Measurements from ENCODE around the gene FHIT.

Gene FHIT

GRCh38 chr3:60322298-60322856, 928.9 kb downstream of the FHIT start:
- TF ChIP-seq GATA2 (IDR thresholded peaks at IDR 0.05; ENCODE audit: low read depth, low read length) (no peak), GATA3 (IDR thresholded peaks at IDR 0.05; ENCODE audit: low read depth, low read length) (no peak)

GRCh38 chr3:60319179-60319858, 931.9 kb downstream of the FHIT start:
- TF ChIP-seq GATA3 (IDR thresholded peaks at IDR 0.05; ENCODE audit: low read depth, low read length), result no peak
- no peak for TF ChIP-seq GATA2 (IDR thresholded peaks at IDR 0.05; ENCODE audit: low read depth, low read length)

- no peak for TF ChIP-seq GATA3 (IDR thresholded peaks at IDR 0.05; ENCODE audit: low read depth, low read length)
- no peak for TF ChIP-seq GATA2 (IDR thresholded peaks at IDR 0.05; ENCODE audit: low read depth, low read length)
Measured at GRCh38 chr3:60316121-60316797, 935.0 kb downstream of the FHIT start.

- TF ChIP-seq GATA3 (IDR thresholded peaks at IDR 0.05; ENCODE audit: low read depth, low read length) (no peak), GATA2 (IDR thresholded peaks at IDR 0.05; ENCODE audit: low read depth, low read length) (no peak)
Measured at GRCh38 chr3:60313951-60314461, 937.2 kb downstream of the FHIT start.

GRCh38 chr3:60313231-60313798, 937.9 kb downstream of the FHIT start:
- TF ChIP-seq GATA3 (IDR thresholded peaks at IDR 0.05; ENCODE audit: low read depth, low read length) (no peak), GATA2 (IDR thresholded peaks at IDR 0.05; ENCODE audit: low read depth, low read length) (no peak)

GRCh38 chr3:60309539-60310268, 941.5 kb downstream of the FHIT start:
- TF ChIP-seq GATA2 (IDR thresholded peaks at IDR 0.05; ENCODE audit: low read depth, low read length) (no peak), GATA3 (IDR thresholded peaks at IDR 0.05; ENCODE audit: low read depth, low read length) (no peak)

GRCh38 chr3:60308808-60309207, 942.4 kb downstream of the FHIT start:
- TF ChIP-seq GATA2 (IDR thresholded peaks at IDR 0.05; ENCODE audit: low read depth, low read length) (no peak), GATA3 (IDR thresholded peaks at IDR 0.05; ENCODE audit: low read depth, low read length) (no peak)

- TF ChIP-seq GATA2 (IDR thresholded peaks at IDR 0.05; ENCODE audit: low read depth, low read length) (no peak), GATA3 (IDR thresholded peaks at IDR 0.05; ENCODE audit: low read depth, low read length) (no peak)
Measured at GRCh38 chr3:60307562-60308199, 943.6 kb downstream of the FHIT start.

GRCh38 chr3:60304112-60304511, 947.1 kb downstream of the FHIT start:
- TF ChIP-seq GATA2 (IDR thresholded peaks at IDR 0.05; ENCODE audit: low read depth, low read length) (no peak), GATA3 (IDR thresholded peaks at IDR 0.05; ENCODE audit: low read depth, low read length) (no peak)

GRCh38 chr3:60303160-60303559, 948.1 kb downstream of the FHIT start:
- TF ChIP-seq GATA3 (IDR thresholded peaks at IDR 0.05; ENCODE audit: low read depth, low read length), result no peak
- no peak for TF ChIP-seq GATA2 (IDR thresholded peaks at IDR 0.05; ENCODE audit: low read depth, low read length)

- TF ChIP-seq GATA3 (IDR thresholded peaks at IDR 0.05; ENCODE audit: low read depth, low read length) (no peak), GATA2 (IDR thresholded peaks at IDR 0.05; ENCODE audit: low read depth, low read length) (no peak)
Measured at GRCh38 chr3:60301142-60301541, 950.1 kb downstream of the FHIT start.

- TF ChIP-seq GATA2 (IDR thresholded peaks at IDR 0.05; ENCODE audit: low read depth, low read length), result no peak
- no peak for TF ChIP-seq GATA3 (IDR thresholded peaks at IDR 0.05; ENCODE audit: low read depth, low read length)
Measured at GRCh38 chr3:60298141-60298540, 953.1 kb downstream of the FHIT start.

GRCh38 chr3:60294181-60294580, 957.1 kb downstream of the FHIT start:
- no peak for TF ChIP-seq GATA2 (IDR thresholded peaks at IDR 0.05; ENCODE audit: low read depth, low read length)
- no peak for TF ChIP-seq GATA3 (IDR thresholded peaks at IDR 0.05; ENCODE audit: low read depth, low read length)

All from SH-SY5Y (cell line).